Gastrocnemius medialis (tissue), 4 donors: ENCODE data around the gene NOL11. TPM values are rescaled to one million over a fixed set of nuclear protein-coding genes. Genes with fewer than 3 reads are reported as not detected.
"Not testable (repeated sequence)": the region's sequence is repeated elsewhere in the genome, so short reads cannot be mapped to it uniquely, and the experiment has no call there.

Experiments
- ATAC-seq, 2 donors: fragments of 150-250 bp; one replicate each; pipeline ENCODE4 v1.9.1; 2016
- DNase-seq, 2 donors: peaks; one replicate each; pipeline ENCODE4 v3.0.0-alpha.2; 2019
- H3K27ac ChIP-seq, 4 donors: fragments of 200-600 bp; sonication (generic); 1 replicate in 1 of 4; 2 replicates in 3 of 4; pipeline ENCODE4 v1.5.1; 2016 to 2018; ENCODE audit warnings: mild to moderate bottlenecking in 2 of 4, moderate library complexity in 1 of 4
- H3K27me3 ChIP-seq, 3 donors: fragments of 200-600 bp; sonication (generic) in 2 of 3; 1 replicate in 1 of 3; 2 replicates in 2 of 3; pipeline versions ENCODE4 v1.5.1 to v1.6.0; 2016 to 2019; ENCODE audit warnings: mild to moderate bottlenecking in 1 of 3, moderate library complexity in 1 of 3
- H3K36me3 ChIP-seq, 2 donors: fragments of 200-600 bp; sonication (generic) in 1 of 2; one replicate each; pipeline ENCODE4 v1.5.1; 2017 to 2018
- H3K4me1 ChIP-seq, 2 donors: fragments of 200-600 bp; sonication (generic) in 1 of 2; one replicate each; pipeline ENCODE4 v1.5.1; 2016 to 2017; ENCODE audit warnings: mild to moderate bottlenecking in 2 of 2
- H3K4me3 ChIP-seq, 4 donors: fragments of 200-600 bp; sonication (generic) in 3 of 4; 1 replicate in 1 of 4; 2 replicates in 3 of 4; pipeline ENCODE4 v1.5.1; 2016 to 2019; ENCODE audit warnings: mild to moderate bottlenecking in 2 of 4
- H3K9me3 ChIP-seq, 3 donors: fragments of 200-600 bp; sonication (generic) in 2 of 3; 1 replicate in 1 of 3; 2 replicates in 2 of 3; pipeline ENCODE4 v1.5.1; 2016 to 2019
- CTCF ChIP-seq, 5 experiments: fragments of 450-650 bp in 3 of 5; fragments of 200-600 bp in 2 of 5; sonication (generic) in 2 of 5; IDR thresholded peaks in 4 of 5; conservative IDR thresholded peaks in 1 of 5; 1 replicate in 4 of 5; 2 replicates in 1 of 5; pipeline ENCODE4 v1.5.1; 2016 to 2019; ENCODE audit warnings: antibody characterized with exemption in 5 of 5, mild to moderate bottlenecking in 3 of 5, moderate library complexity in 3 of 5
- POLR2A ChIP-seq, 2 donors: fragments of 450-650 bp; IDR thresholded peaks; one replicate each; pipeline ENCODE4 v1.6.1; 2017; ENCODE audit warnings: antibody characterized with exemption in 2 of 2, mild to moderate bottlenecking in 2 of 2, moderate library complexity in 2 of 2
- in situ Hi-C, 4 donors: fragments of 200-750 bp; cut with MboI; loops; one replicate each; pipeline versions ENCODE4 v1.15.0 to v1.8.0; 2017; ENCODE audit warnings: low sequenced_read_pairs in 4 of 4
- intact Hi-C: fragments of 100-400 bp; cut with DNase I; formaldehyde crosslinking; loops from one replicate; pipeline ENCODE4 v1.15.1; 2023; ENCODE audit warnings: low total_unique reads
- total RNA-seq, 4 donors: library from RNA; depleted of rRNA; stranded (reverse); fragments of >200 nt; gene quantifications; one replicate each; pipeline versions ENCODE4 v1.1.0 to v1.2.3, GENCODE V29; 2016

Gene NOL11
- total RNA-seq, 4 donors from 2014 or later, result 22.2 to 40.9 (median 36.4) TPM

GRCh38 chr17:67725807-67726206, 8.1 kb downstream of the NOL11 start:
- Histone ChIP-seq H3K4me1 (no peaks in the 10 kb centered on the region), H3K27me3 (no peaks in the 10 kb centered on the region), H3K9me3 (no peaks in the 10 kb centered on the region), H3K36me3 (peaks cover 3 to 88% of the 10 kb centered on the region in 2 donors), H3K27ac (no peak overlapping the region), H3K4me3 (no peak overlapping the region)
- in situ Hi-C loops (loop anchor here in 2 of 4 donors (10.0 to 25.0 kb wide), 2 partner anchors 99 to 186 kb away; partner anchors contain the start of gene BPTF (in 1 of the 2)), intact Hi-C loops (no loop called here)
- DNase-seq (no peak), ATAC-seq (no peak)
- TF ChIP-seq POLR2A (IDR thresholded peaks at IDR 0.05), result no peak
- TF ChIP-seq CTCF (IDR thresholded peaks at IDR 0.05 in 4 of 5, conservative IDR thresholded peaks at IDR 0.05 in 1 of 5), result no peak

GRCh38 chr17:67727152-67728039, 9.7 kb downstream of the NOL11 start:
- peaks cover 3 to 84% of the 10 kb centered on the region in 2 donors for H3K36me3 ChIP-seq
- H3K9me3 ChIP-seq, intact Hi-C loops, H3K4me3 ChIP-seq, H3K27ac ChIP-seq, H3K4me1 ChIP-seq, ATAC-seq, DNase-seq, H3K27me3 ChIP-seq: not testable (repeated sequence)
- in situ Hi-C loops, result loop anchor here in 2 of 4 donors (10.0 to 25.0 kb wide), 2 partner anchors 97 to 185 kb away; partner anchors contain the start of gene BPTF (in 1 of the 2)

- TF ChIP-seq CTCF (IDR thresholded peaks at IDR 0.05 in 4 of 5, conservative IDR thresholded peaks at IDR 0.05 in 1 of 5) (no peak), POLR2A (IDR thresholded peaks at IDR 0.05) (no peak)
- no peaks in the 10 kb centered on the region for H3K27me3 ChIP-seq
- in situ Hi-C loops, result loop anchor here in 2 of 4 donors (10.0 to 25.0 kb wide), 2 partner anchors 95 to 182 kb away; partner anchors contain the start of gene BPTF (in 1 of the 2)
- ATAC-seq, result no peak
- no peak for DNase-seq
- H3K9me3 ChIP-seq, result no peaks in the 10 kb centered on the region
- no peak overlapping the region for H3K27ac ChIP-seq
- no peaks in the 10 kb centered on the region for H3K4me1 ChIP-seq
- intact Hi-C loops, result no loop called here
- H3K4me3 ChIP-seq, result no peak overlapping the region
- peaks cover 3 to 72% of the 10 kb centered on the region in 2 donors for H3K36me3 ChIP-seq
Measured at GRCh38 chr17:67729903-67730302, 12.2 kb downstream of the NOL11 start.

GRCh38 chr17:67730731-67731130, 13.0 kb downstream of the NOL11 start:
- in situ Hi-C loops, result loop anchor here in 1 of 4 donors (25.0 kb wide), 1 partner anchor 182 kb away; no protein-coding TSS in a partner anchor
- no peak for ATAC-seq
- Histone ChIP-seq H3K27ac (no peak overlapping the region), H3K4me1 (no peaks in the 10 kb centered on the region), H3K4me3 (no peak overlapping the region), H3K27me3 (no peaks in the 10 kb centered on the region), H3K9me3 (no peaks in the 10 kb centered on the region), H3K36me3 (peaks cover 1 to 66% of the 10 kb centered on the region in 2 donors)
- no peak for TF ChIP-seq POLR2A (IDR thresholded peaks at IDR 0.05)
- TF ChIP-seq CTCF (IDR thresholded peaks at IDR 0.05 in 4 of 5, conservative IDR thresholded peaks at IDR 0.05 in 1 of 5), result no peak
- DNase-seq, result no peak
- intact Hi-C loops, result no loop called here

- Histone ChIP-seq H3K9me3 (no peaks in the 10 kb centered on the region), H3K27me3 (no peaks in the 10 kb centered on the region), H3K4me1 (no peaks in the 10 kb centered on the region), H3K4me3 (no peak overlapping the region), H3K27ac (no peak overlapping the region), H3K36me3 (peaks cover 0 to 67% of the 10 kb centered on the region in 2 donors)
- no peak for DNase-seq
- in situ Hi-C loops, result loop anchor here in 1 of 4 donors (25.0 kb wide), 1 partner anchor 179 kb away; no protein-coding TSS in a partner anchor
- no peak for ATAC-seq
- intact Hi-C loops, result no loop called here
- TF ChIP-seq CTCF (IDR thresholded peaks at IDR 0.05 in 4 of 5, conservative IDR thresholded peaks at IDR 0.05 in 1 of 5) (no peak), POLR2A (IDR thresholded peaks at IDR 0.05) (no peak)
Measured at GRCh38 chr17:67733449-67733848, 15.7 kb downstream of the NOL11 start.
